ENCODE data around the gene COA5.

- TF ChIP-seq GATA3 (IDR thresholded peaks at IDR 0.05; ENCODE audit: low read depth, low read length) (no peak), GATA2 (IDR thresholded peaks at IDR 0.05; ENCODE audit: low read depth, low read length) (no peak)
Measured at GRCh38 chr2:98554116-98554861, 54.0 kb downstream of the COA5 start.
